Mesothelial cell of epicardium (in vitro differentiated cells): Measurements from ENCODE around the gene PSMG3. TPM values are rescaled to one million over a fixed set of nuclear protein-coding genes. Genes with fewer than 3 reads are reported as not detected.
"Not testable (repeated sequence)": the region's sequence is repeated elsewhere in the genome, so short reads cannot be mapped to it uniquely, and the experiment has no call there.

Experiments used
- DNase-seq, 2 experiments: peaks; one replicate each; pipeline ENCODE4 v3.0.0; 2021; ENCODE audit warnings: low spot score in 2 of 2; ENCODE audit not compliant: unreplicated experiment in 2 of 2
- H3K27ac Mint-ChIP-seq: 2 replicates; pipeline ENCODE4 v1.8.0; 2021; ENCODE audit warnings: mixed read lengths
- H3K27me3 Mint-ChIP-seq: 2 replicates; pipeline ENCODE4 v1.8.0; 2021; ENCODE audit warnings: low read depth, mixed read lengths
- H3K36me3 Mint-ChIP-seq: 2 replicates; pipeline ENCODE4 v1.8.0; 2021; ENCODE audit warnings: mixed read lengths
- H3K4me1 Mint-ChIP-seq: 2 replicates; pipeline ENCODE4 v1.8.0; 2021; ENCODE audit warnings: mixed read lengths
- H3K4me3 Mint-ChIP-seq: 2 replicates; pipeline ENCODE4 v1.8.0; 2021; ENCODE audit warnings: mild to moderate bottlenecking, moderate library complexity, mixed read lengths
- H3K9me3 Mint-ChIP-seq: 2 replicates; pipeline ENCODE4 v1.8.0; 2021; ENCODE audit warnings: mixed read lengths
- total RNA-seq: library from RNA; stranded (reverse); gene quantifications from 3 replicates; pipeline ENCODE4 v1.2.1, GENCODE V29; 2021
- TF ChIP-seq, protein P1 (sequence below): fragments of 200-600 bp; sonication (generic); IDR thresholded peaks from one replicate; pipeline ENCODE4 v1.5.0; 2021; ENCODE audit warnings: antibody characterized with exemption; ENCODE audit not compliant: unreplicated experiment

Gene PSMG3
- total RNA-seq, 1 donor from 2014 or later = 31.0 TPM

DNA sequence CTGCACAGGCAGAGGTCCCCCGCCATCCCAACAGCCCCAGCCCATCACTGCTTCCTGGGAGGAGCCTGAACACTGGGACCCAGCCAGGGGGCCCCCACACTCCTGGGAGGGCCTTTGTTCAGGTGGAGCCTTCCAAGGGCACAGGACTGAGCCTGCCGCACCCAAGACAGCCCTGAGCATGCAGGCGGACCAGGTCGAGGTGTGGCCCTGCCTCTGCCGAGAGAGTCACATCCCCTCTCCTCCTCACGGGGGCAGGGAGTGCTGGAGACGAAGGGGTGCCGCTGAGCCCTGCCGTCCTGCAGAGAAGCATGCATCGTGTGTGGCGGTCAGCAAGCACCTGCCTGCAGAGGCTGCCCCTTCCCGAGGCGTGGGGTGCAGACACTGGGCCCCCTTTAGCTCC is 46.6 kb downstream of the PSMG3 start:
- Mint-ChIP-seq H3K4me3 (no peak overlapping the region), H3K27ac (no peak overlapping the region), H3K9me3 (peaks cover 6% of the 10 kb centered on the region), H3K4me1 (peaks cover 5% of the 10 kb centered on the region), H3K27me3 (peaks cover 8% of the 10 kb centered on the region), H3K36me3 (no peaks in the 10 kb centered on the region)
- TF ChIP-seq, protein P1, sequence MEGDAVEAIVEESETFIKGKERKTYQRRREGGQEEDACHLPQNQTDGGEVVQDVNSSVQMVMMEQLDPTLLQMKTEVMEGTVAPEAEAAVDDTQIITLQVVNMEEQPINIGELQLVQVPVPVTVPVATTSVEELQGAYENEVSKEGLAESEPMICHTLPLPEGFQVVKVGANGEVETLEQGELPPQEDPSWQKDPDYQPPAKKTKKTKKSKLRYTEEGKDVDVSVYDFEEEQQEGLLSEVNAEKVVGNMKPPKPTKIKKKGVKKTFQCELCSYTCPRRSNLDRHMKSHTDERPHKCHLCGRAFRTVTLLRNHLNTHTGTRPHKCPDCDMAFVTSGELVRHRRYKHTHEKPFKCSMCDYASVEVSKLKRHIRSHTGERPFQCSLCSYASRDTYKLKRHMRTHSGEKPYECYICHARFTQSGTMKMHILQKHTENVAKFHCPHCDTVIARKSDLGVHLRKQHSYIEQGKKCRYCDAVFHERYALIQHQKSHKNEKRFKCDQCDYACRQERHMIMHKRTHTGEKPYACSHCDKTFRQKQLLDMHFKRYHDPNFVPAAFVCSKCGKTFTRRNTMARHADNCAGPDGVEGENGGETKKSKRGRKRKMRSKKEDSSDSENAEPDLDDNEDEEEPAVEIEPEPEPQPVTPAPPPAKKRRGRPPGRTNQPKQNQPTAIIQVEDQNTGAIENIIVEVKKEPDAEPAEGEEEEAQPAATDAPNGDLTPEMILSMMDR = no peak
- no peak for DNase-seq

DNA sequence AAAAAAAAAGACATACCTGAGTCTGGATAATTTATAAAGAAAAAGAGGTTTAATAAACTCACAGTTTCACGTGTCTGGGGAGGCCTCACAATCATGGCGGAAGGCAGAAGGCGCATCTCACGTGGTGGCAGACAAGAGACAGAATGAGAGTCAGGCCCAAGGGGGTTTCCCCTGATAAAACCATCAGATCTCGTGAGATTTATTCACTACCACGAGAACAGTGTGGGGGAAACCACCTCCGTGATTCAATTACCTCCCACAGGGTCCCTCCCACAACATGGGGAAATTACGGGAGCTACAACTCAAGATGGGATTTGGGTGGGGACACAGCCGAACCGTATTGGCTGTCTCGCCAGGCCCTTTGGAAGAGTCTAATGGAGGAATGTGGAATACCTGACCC is 48.4 kb downstream of the PSMG3 start:
- TF ChIP-seq, protein P1 = no peak
- peaks cover 5% of the 10 kb centered on the region for H3K27me3 Mint-ChIP-seq
- no peak overlapping the region for H3K4me3 Mint-ChIP-seq
- no peak for DNase-seq
- H3K27ac Mint-ChIP-seq = no peak overlapping the region
- H3K36me3 Mint-ChIP-seq = no peaks in the 10 kb centered on the region
- H3K4me1 Mint-ChIP-seq = no peaks in the 10 kb centered on the region
- peaks cover 6% of the 10 kb centered on the region for H3K9me3 Mint-ChIP-seq

DNA sequence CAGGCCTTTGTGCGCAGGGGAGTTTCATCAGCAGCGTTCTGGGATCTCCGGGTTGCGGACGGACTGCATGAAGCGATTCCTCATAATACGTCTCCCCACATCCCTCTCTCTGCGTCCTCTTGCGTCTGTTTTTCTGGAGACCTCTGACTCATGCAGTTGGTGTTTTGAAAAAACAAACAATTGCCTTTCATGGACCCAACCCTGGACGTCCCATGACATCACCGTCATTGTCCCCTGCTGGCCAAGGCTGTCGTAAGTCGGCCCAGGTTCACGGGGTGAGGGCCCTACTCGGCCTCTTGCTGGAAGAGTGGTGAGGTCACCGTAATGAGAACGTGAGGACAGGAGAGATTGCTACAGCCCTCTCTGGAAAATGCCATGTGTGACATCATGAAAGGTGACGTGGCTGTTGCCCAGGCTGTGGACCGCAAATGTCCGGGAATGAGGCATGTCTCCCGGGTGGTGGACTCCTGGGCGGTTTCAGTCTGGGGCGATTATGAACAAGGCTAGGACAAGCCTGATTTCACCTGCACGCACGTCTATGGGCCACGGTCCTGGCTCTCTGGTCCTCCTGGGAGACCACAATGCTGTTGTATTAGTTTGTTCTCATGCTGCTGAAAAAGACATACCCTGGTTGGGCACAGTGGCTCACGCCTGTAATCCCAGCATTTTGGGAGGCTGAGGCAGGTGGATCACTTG is 49.1 kb downstream of the PSMG3 start:
- H3K4me3 Mint-ChIP-seq = no peak overlapping the region
- H3K4me1 Mint-ChIP-seq = no peaks in the 10 kb centered on the region
- peaks cover 6% of the 10 kb centered on the region for H3K9me3 Mint-ChIP-seq
- H3K27me3 Mint-ChIP-seq = peaks cover 5% of the 10 kb centered on the region
- TF ChIP-seq, protein P1 = no peak
- no peaks in the 10 kb centered on the region for H3K36me3 Mint-ChIP-seq
- H3K27ac Mint-ChIP-seq = no peak overlapping the region
- no peak for DNase-seq

DNA sequence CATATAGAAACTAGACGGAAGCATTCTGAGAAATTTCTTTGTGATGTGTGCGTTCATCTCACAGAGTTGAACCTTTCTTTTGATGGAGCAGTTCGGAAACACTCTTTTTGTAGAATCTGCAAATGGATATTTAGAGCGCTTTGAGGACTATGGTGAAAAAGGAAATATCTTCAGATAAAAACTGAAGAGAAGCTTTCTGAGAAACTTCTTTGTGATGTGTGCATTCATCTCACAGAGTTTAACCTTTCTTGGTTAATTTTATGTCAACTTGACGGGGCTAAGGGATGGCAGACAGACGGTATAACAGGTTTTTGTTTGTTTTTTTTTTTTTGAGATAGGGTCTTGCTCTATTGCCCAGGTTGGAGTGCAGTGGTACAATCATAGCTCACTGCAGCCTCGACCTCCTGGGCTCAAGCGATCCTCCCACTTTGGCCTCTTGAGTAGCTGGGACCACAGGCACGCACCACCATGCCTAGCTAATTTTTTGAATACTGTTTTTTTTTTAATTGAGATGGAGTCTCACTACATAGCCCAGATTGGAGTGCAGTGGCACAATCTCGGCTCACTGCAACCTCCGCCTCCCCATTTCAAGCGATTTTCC is 50.4 kb downstream of the PSMG3 start:
- not testable (repeated sequence) for H3K36me3 Mint-ChIP-seq, H3K4me1 Mint-ChIP-seq, H3K27ac Mint-ChIP-seq, H3K9me3 Mint-ChIP-seq, DNase-seq, H3K4me3 Mint-ChIP-seq, H3K27me3 Mint-ChIP-seq

Other genes starting within 250 kb of the PSMG3 start
- 18.5 to 21.1 TPM (median 18.9 TPM) in 3 replicates for gene MICALL2, start 110.6 kb downstream of the PSMG3 start, total RNA-seq
- 141 to 163 TPM (median 149 TPM) in 3 replicates for gene INTS1, start 65.6 kb downstream of the PSMG3 start, total RNA-seq
- 46.0 to 47.7 TPM (median 46.5 TPM) in 3 replicates for gene MAFK, start 39.3 kb downstream of the PSMG3 start, total RNA-seq
- gene TMEM184A, start 13.8 kb downstream of the PSMG3 start, total RNA-seq = 4.3 to 5.0 TPM (median 5.0 TPM) in 3 replicates
- 11.4 to 13.5 TPM (median 11.9 TPM) in 3 replicates for gene ELFN1, start 100.2 kb upstream of the PSMG3 start, total RNA-seq